H1 (cell line): ENCODE results near the gene DNAJB5. TPM values are rescaled to one million over a fixed set of nuclear protein-coding genes. Genes with fewer than 3 reads are reported as not detected.

Source experiments
- CTCF ChIA-PET: fragments of 300-600 bp; sonication (Branson Sonifier 250); formaldehyde crosslinking; loops from one replicate; lab custom pipeline; 2021; ENCODE audit not compliant: partially characterized antibody; lab: Charles Lee
- POLR2A ChIA-PET: fragments of 300-600 bp; sonication (Branson Sonifier 250); formaldehyde crosslinking; loops from one replicate; lab custom pipeline; 2021; ENCODE audit warnings: inconsistent platforms; ENCODE audit not compliant: partially characterized antibody; lab: Charles Lee
- DNase-seq, 2 experiments: peaks; one replicate each; pipeline versions ENCODE4 v3.0.0 to v3.0.0-alpha.2; 2010 to 2022; ENCODE audit warnings: low spot score in 2 of 2, low read depth in 1 of 2, mixed read lengths in 1 of 2
- FAIRE-seq: peaks from 2 replicates; lab custom pipeline; 2011; peaks lifted over from hg19 to GRCh38; lab: Jason Lieb, UNC
- H2AFZ ChIP-seq: 2 replicates; pipeline ENCODE4 v1.8.1; 2012; ENCODE audit warnings: low read length, inconsistent platforms
- H2AK5ac ChIP-seq: 2 replicates; pipeline ENCODE4 v1.6.1; 2013; ENCODE audit warnings: low read depth, low read length
- H2BK120ac ChIP-seq: replicated peaks from 2 replicates; pipeline ENCODE3; 2013; ENCODE audit warnings: low read depth, low read length, inconsistent platforms
- H2BK12ac ChIP-seq: 2 replicates; pipeline ENCODE4 v1.6.1; 2013; ENCODE audit warnings: low read depth, low read length
- H2BK15ac ChIP-seq: 2 replicates; pipeline ENCODE4 v1.6.1; 2013; ENCODE audit warnings: low read length
- H2BK20ac ChIP-seq: 2 replicates; pipeline ENCODE4 v1.6.1; 2013; ENCODE audit warnings: low read length
- H2BK5ac ChIP-seq: 2 replicates; pipeline ENCODE4 v1.6.1; 2013; ENCODE audit warnings: low read depth, low read length
- H3K14ac ChIP-seq: 2 replicates; pipeline ENCODE4 v1.6.1; 2013; ENCODE audit warnings: inconsistent platforms; ENCODE audit not compliant: insufficient read length
- H3K18ac ChIP-seq: 2 replicates; pipeline ENCODE4 v1.6.1; 2013; ENCODE audit warnings: low read length; ENCODE audit errors: extremely low read depth
- H3K23ac ChIP-seq: 2 replicates; pipeline ENCODE4 v1.6.1; 2013; ENCODE audit warnings: inconsistent platforms; ENCODE audit not compliant: insufficient read length
- H3K23me2 ChIP-seq: 2 replicates; pipeline ENCODE4 v1.6.1; 2013; ENCODE audit warnings: low read depth, low read length
- H3K27ac ChIP-seq: 2 replicates; pipeline ENCODE4 v1.6.1; 2011; ENCODE audit warnings: low read depth, low read length, inconsistent platforms
- H3K27me3 ChIP-seq, 4 experiments: replicated peaks in 1 of 4; 1 replicate in 1 of 4; 2 replicates in 3 of 4; pipeline versions ENCODE4 v1.6.1 to v1.8.1; 2011 to 2013; ENCODE audit warnings: low read length in 3 of 4, mild to moderate bottlenecking in 3 of 4, inconsistent platforms in 2 of 4, mixed read lengths in 2 of 4, moderate library complexity in 1 of 4; ENCODE audit not compliant: control insufficient read depth in 3 of 4, insufficient read depth in 3 of 4; ENCODE audit errors: extremely low read depth in 1 of 4
- H3K36me3 ChIP-seq, 4 experiments: 2 replicates each; pipeline versions ENCODE4 v1.6.1 to v1.8.1; 2011 to 2013; ENCODE audit warnings: mild to moderate bottlenecking in 4 of 4, low read length in 3 of 4, moderate library complexity in 2 of 4, control low read depth in 1 of 4, inconsistent platforms in 1 of 4; ENCODE audit not compliant: insufficient read depth in 4 of 4, control insufficient read depth in 2 of 4
- H3K4ac ChIP-seq: replicated peaks from 2 replicates; pipeline ENCODE3; 2013; ENCODE audit warnings: low read length, low read depth, mixed read lengths, inconsistent platforms; ENCODE audit not compliant: insufficient read length
- H3K4me1 ChIP-seq, 4 experiments: replicated peaks in 1 of 4; 1 replicate in 1 of 4; 2 replicates in 3 of 4; pipeline versions ENCODE4 v1.6.1 to v1.8.1; 2011 to 2013; ENCODE audit warnings: low read length in 3 of 4, inconsistent platforms in 2 of 4, mixed read lengths in 1 of 4; ENCODE audit not compliant: insufficient read depth in 4 of 4, control insufficient read depth in 3 of 4
- H3K4me2 ChIP-seq, 2 experiments: 2 replicates each; pipeline versions ENCODE4 v1.6.1 to v1.8.1; 2011 to 2013; ENCODE audit warnings: low read depth in 2 of 2, low read length in 2 of 2, control low read depth in 1 of 2, inconsistent platforms in 1 of 2, mild to moderate bottlenecking in 1 of 2; ENCODE audit not compliant: insufficient read depth in 1 of 2
- H3K4me3 ChIP-seq, 4 experiments: fragments of 200-600, 300-600 bp in 1 of 4; sonication (generic), shearing (Covaris generic), sonication (Bioruptor Twin) in 1 of 4; 2 replicates each; pipeline versions ENCODE4 v1.5.1 to v1.8.1; 2011 to 2016; ENCODE audit warnings: low read length in 4 of 4, low read depth in 3 of 4, control low read depth in 2 of 4, inconsistent platforms in 2 of 4, mild to moderate bottlenecking in 2 of 4, mixed read lengths in 1 of 4, moderate library complexity in 1 of 4; ENCODE audit not compliant: insufficient read depth in 2 of 4; ENCODE audit errors: extremely low read depth in 1 of 4
- H3K56ac ChIP-seq: replicated peaks from 2 replicates; pipeline ENCODE3; 2013; ENCODE audit warnings: low read depth, mild to moderate bottlenecking, mixed read lengths, low read length, inconsistent platforms; ENCODE audit not compliant: insufficient read length
- H3K79me1 ChIP-seq: 2 replicates; pipeline ENCODE4 v1.6.1; 2013; ENCODE audit warnings: low read depth, low read length, control low read depth
- H3K79me2 ChIP-seq, 2 experiments: 2 replicates each; pipeline versions ENCODE4 v1.6.1 to v1.8.1; 2012 to 2013; ENCODE audit warnings: low read length in 2 of 2, mild to moderate bottlenecking in 2 of 2, inconsistent platforms in 1 of 2; ENCODE audit not compliant: insufficient read depth in 2 of 2, control insufficient read depth in 1 of 2
- H3K9ac ChIP-seq, 4 experiments: replicated peaks in 1 of 4; 1 replicate in 1 of 4; 2 replicates in 3 of 4; pipeline versions ENCODE4 v1.6.1 to v1.8.1; 2011 to 2013; ENCODE audit warnings: low read depth in 3 of 4, low read length in 3 of 4, control low read depth in 2 of 4, mild to moderate bottlenecking in 2 of 4, moderate library complexity in 2 of 4, inconsistent platforms in 1 of 4; ENCODE audit errors: extremely low read depth in 1 of 4
- H3K9me3 ChIP-seq, 2 experiments: 2 replicates each; pipeline versions ENCODE4 v1.6.1 to v1.8.1; 2012 to 2013; ENCODE audit warnings: mild to moderate bottlenecking in 2 of 2, moderate library complexity in 2 of 2, control low read depth in 1 of 2, inconsistent platforms in 1 of 2, low read depth in 1 of 2, low read length in 1 of 2, mixed read lengths in 1 of 2; ENCODE audit not compliant: insufficient read depth in 2 of 2
- H4K20me1 ChIP-seq, 2 experiments: replicated peaks in 1 of 2; 2 replicates each; pipeline versions ENCODE3 to v1.8.1; 2011 to 2013; ENCODE audit warnings: inconsistent platforms in 2 of 2, low read length in 2 of 2, mild to moderate bottlenecking in 1 of 2; ENCODE audit not compliant: insufficient read depth in 2 of 2, control insufficient read depth in 1 of 2
- H4K5ac ChIP-seq: 2 replicates; pipeline ENCODE4 v1.6.1; 2013; ENCODE audit warnings: low read length, low read depth, mixed read lengths, inconsistent platforms; ENCODE audit not compliant: insufficient read length
- H4K8ac ChIP-seq: 2 replicates; pipeline ENCODE4 v1.8.0; 2013; ENCODE audit warnings: mild to moderate bottlenecking, moderate library complexity, low read length, inconsistent platforms; ENCODE audit not compliant: insufficient read depth; ENCODE audit errors: extremely low read depth
- H4K91ac ChIP-seq: replicated peaks from 2 replicates; pipeline ENCODE3; 2013; ENCODE audit warnings: low read length, mixed read lengths, inconsistent platforms; ENCODE audit not compliant: insufficient read length
- ASH2L ChIP-seq: fragments of 200-600, 300-600 bp; sonication (generic); IDR thresholded peaks from one replicate; pipeline ENCODE4 v1.7.1; 2017; ENCODE audit warnings: low read length
- CHD1 ChIP-seq: IDR thresholded peaks from 2 replicates; pipeline ENCODE4 v1.6.1; 2012; ENCODE audit warnings: low read depth, low read length, improper control_type of control experiment
- CHD2 ChIP-seq: IDR thresholded peaks from 2 replicates; pipeline ENCODE4 v1.6.1; 2012; ENCODE audit warnings: low read length, improper control_type of control experiment
- GTF2F1 ChIP-seq: IDR thresholded peaks from 2 replicates; pipeline ENCODE4 v1.6.1; 2012; ENCODE audit warnings: low read depth, low read length, improper control_type of control experiment, borderline replicate concordance
- HDAC2 ChIP-seq, 2 experiments: fragments of 300-600 bp in 1 of 2; sonication (generic) in 1 of 2; IDR thresholded peaks; 2 replicates each; pipeline ENCODE4 v1.6.1; 2011 to 2012; ENCODE audit warnings: low read depth in 2 of 2, low read length in 2 of 2, mild to moderate bottlenecking in 2 of 2, moderate library complexity in 2 of 2, borderline replicate concordance in 1 of 2, inconsistent platforms in 1 of 2
- RAD21 ChIP-seq, 2 experiments: IDR thresholded peaks in 1 of 2; conservative IDR thresholded peaks in 1 of 2; 2 replicates each; pipeline ENCODE4 v1.6.1; 2011; ENCODE audit warnings: low read depth in 2 of 2, low read length in 2 of 2, improper control_type of control experiment in 1 of 2, inconsistent platforms in 1 of 2, mild to moderate bottlenecking in 1 of 2, moderate library complexity in 1 of 2
- SAP30 ChIP-seq: fragments of 300-600 bp; sonication (generic); IDR thresholded peaks from 2 replicates; pipeline ENCODE4 v1.7.1; 2012; ENCODE audit warnings: low read length, moderate library complexity, mild to moderate bottlenecking, inconsistent platforms; ENCODE audit not compliant: insufficient read depth, insufficient replicate concordance
- TCF12 ChIP-seq: IDR thresholded peaks from 2 replicates; pipeline ENCODE4 v1.6.1; 2011; ENCODE audit warnings: low read depth, mild to moderate bottlenecking, low read length
- YY1 ChIP-seq: IDR thresholded peaks from 2 replicates; pipeline ENCODE4 v1.6.1; 2011; ENCODE audit warnings: low read depth, mild to moderate bottlenecking, low read length
- WGBS, 2 experiments: shearing (Covaris generic) in 1 of 2; methylation state at CpG; one replicate each; pipeline versions ENCODE4 v1.1.6 to v1.1.7; 2013 to 2015; ENCODE audit warnings: low lambda C conversion rate in 2 of 2, mixed read lengths in 2 of 2, inconsistent platforms in 1 of 2, low coverage in 1 of 2, missing lambda C conversion rate in 1 of 2; ENCODE audit not compliant: insufficient replicate concordance in 2 of 2, insufficient coverage in 1 of 2, insufficient read length in 1 of 2; ENCODE audit errors: extremely low coverage in 1 of 2, missing lambda C conversion rate in 1 of 2; 5-methylcytosine and 5-hydroxymethylcytosine counted together
- polyA plus RNA-seq, 7 experiments: library from polyadenylated mRNA; depleted of rRNA in 3 of 7; stranded (reverse) in 5 of 7; unstranded in 2 of 7; fragments of >200 nt in 5 of 7; fragments of 200-250 nt in 2 of 7; gene quantifications; 1 replicate in 5 of 7; 2 replicates in 1 of 7; 4 replicates in 1 of 7; pipeline versions ENCODE4 v1.2.1 to v1.2.3, GENCODE V29; 2011 to 2013; ENCODE audit warnings: missing spikeins in 2 of 7, mixed read lengths in 2 of 7
- total RNA-seq: library from RNA; stranded (reverse); fragmentation: NEBNext Ultra II Directional; extraction: Animal tissue kit (Norgen Biotek cat#: 25700); gene quantifications from 2 replicates; pipeline ENCODE4 v1.2.1, GENCODE V29; 2021
- TF ChIP-seq, protein P1 (sequence below): IDR thresholded peaks from 2 replicates; pipeline ENCODE4 v1.6.1; 2011; ENCODE audit warnings: low read length, improper control_type of control experiment

DNAJB5 gene
- total and polyA plus RNA-seq, 2 of the 8 experiments (the other 6 are each of a cell fraction or from before 2014, with no cell fraction given): 25.0 to 34.1 TPM

DNA sequence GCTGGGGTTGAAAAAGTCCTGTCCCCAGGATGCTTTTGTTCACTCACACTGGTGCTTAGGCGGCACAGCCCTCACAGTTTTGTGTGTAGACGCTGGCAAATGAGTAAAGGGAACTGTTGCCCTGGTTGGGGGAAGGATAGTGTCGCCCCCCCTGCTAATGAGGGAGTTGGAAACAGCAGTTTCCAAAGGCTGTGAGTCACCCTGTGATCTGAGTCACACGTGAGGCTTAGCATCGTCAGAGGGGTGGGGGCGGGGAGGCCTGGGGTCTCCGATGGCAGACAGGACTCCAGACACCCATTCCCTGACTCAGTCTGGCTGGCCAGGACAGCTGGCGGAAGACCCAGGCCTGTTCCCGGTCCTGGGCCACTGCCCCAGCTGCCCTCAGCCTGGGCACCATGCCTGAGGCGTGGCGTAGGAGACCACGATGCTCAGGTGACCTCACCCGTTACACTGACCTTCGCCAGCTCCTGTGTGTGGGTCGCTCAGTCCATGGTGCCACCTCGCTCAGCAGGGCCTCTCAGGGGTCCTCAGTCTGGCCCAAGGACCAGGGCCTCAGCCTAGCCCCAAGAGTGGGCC, 2.9 kb downstream of the DNAJB5 start:
- H2BK15ac ChIP-seq: peak overlapping the region; percentile 95; the same call in 1 of the 2 replicates
- H2BK5ac ChIP-seq: peak overlapping the region; percentile 92; the same call in 1 of the 2 replicates
- no peak overlapping the region for H2BK120ac ChIP-seq
- H3K4me3 ChIP-seq: peak overlapping the region in 2 of 4 experiments; percentile 0 to 42; a peak in 2 of 8 replicates
- 78% methylated on average over 14 of the region's 16 CpGs; no CpG with 5 or more reads in 1 of the 2 experiments for WGBS, 2 experiments
- no peaks in the 10 kb centered on the region for H3K9me3 ChIP-seq
- no peak for FAIRE-seq
- H3K27ac ChIP-seq: peak overlapping the region; percentile 46
- H4K8ac ChIP-seq: no peak overlapping the region
- no peaks in the 10 kb centered on the region for H3K27me3 ChIP-seq
- peak overlapping the region; percentile 44 for H3K18ac ChIP-seq
- peak overlapping the region; percentile 89; the same call in 1 of the 2 replicates for H2AK5ac ChIP-seq
- peaks cover 15 to 35% (median 23%) of the 10 kb centered on the region in 4 experiments; a peak in 7 of 8 replicates for H3K36me3 ChIP-seq
- no peak overlapping the region for H3K56ac ChIP-seq
- H2AFZ ChIP-seq: no peak overlapping the region
- CTCF ChIA-PET: interaction anchor here (0.7 to 14.8 kb wide), 10 partner anchors 9 to 232 kb away, joined by 3 to 148 read pairs (median 6); a partner anchor contains a TSS
- peaks cover 0 to 12% of the 10 kb centered on the region in 2 experiments; a peak in 2 of 4 replicates for H3K79me2 ChIP-seq
- peak overlapping the region; percentile 56 to 92; a peak in 3 of 4 replicates for H3K4me2 ChIP-seq
- no peak for DNase-seq
- peaks cover 18 to 40% (median 32%) of the 10 kb centered on the region in 4 experiments for H3K4me1 ChIP-seq
- POLR2A ChIA-PET: interaction anchor here (0.5 to 4.0 kb wide), 3 partner anchors 35 to 79 kb away, joined by 3 to 29 read pairs (median 5); partner anchors contain the start of gene VCP
- H3K23me2 ChIP-seq: peaks cover 6% of the 10 kb centered on the region
- peak overlapping the region; percentile 82 for H3K4ac ChIP-seq
- no peak overlapping the region for H3K23ac ChIP-seq
- peaks cover 6% of the 10 kb centered on the region; the same call in 1 of the 2 replicates for H3K79me1 ChIP-seq
- no peaks in the 10 kb centered on the region for H4K20me1 ChIP-seq
- H4K5ac ChIP-seq: no peak overlapping the region
- H2BK12ac ChIP-seq: peak overlapping the region; percentile 99
- peak overlapping the region; percentile 67 for H4K91ac ChIP-seq
- no peak overlapping the region for H3K14ac ChIP-seq
- peak overlapping the region; percentile 82; the same call in 1 of the 2 replicates for H2BK20ac ChIP-seq
- no peak overlapping the region; a peak in 1 of 7 replicates for H3K9ac ChIP-seq
- TF ChIP-seq SAP30 (no peak), RAD21 (IDR thresholded peaks at IDR 0.05 in 1 of 2, conservative IDR thresholded peaks at IDR 0.05 in 1 of 2; ENCODE audit: low read depth in 2 of 2, low read length in 2 of 2) (no peak), CHD1 (no peak), GTF2F1 (no peak), CHD2 (no peak), HDAC2 (IDR thresholded peaks at IDR 0.05; ENCODE audit: borderline replicate concordance in 1 of 2, low read depth in 2 of 2, low read length in 2 of 2) (no peak), ASH2L (no peak), TCF12 (no peak), YY1 (no peak)
- TF ChIP-seq, protein P1, sequence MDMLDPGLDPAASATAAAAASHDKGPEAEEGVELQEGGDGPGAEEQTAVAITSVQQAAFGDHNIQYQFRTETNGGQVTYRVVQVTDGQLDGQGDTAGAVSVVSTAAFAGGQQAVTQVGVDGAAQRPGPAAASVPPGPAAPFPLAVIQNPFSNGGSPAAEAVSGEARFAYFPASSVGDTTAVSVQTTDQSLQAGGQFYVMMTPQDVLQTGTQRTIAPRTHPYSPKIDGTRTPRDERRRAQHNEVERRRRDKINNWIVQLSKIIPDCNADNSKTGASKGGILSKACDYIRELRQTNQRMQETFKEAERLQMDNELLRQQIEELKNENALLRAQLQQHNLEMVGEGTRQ: no peak
